Activated CD8-positive, alpha-beta memory T cell treated with anti-CD3 and anti-CD28 coated beads, Interleukin-2, amount 10 ng/mL, durations not matched to agents 7 days and 5 days (primary cell): Measurements from ENCODE around the gene CRYGB. TPM values are rescaled to one million over a fixed set of nuclear protein-coding genes. Genes with fewer than 3 reads are reported as not detected.

Experiments
- ATAC-seq: fragments of 150-1000 bp; cut with Tn5 transposase; one replicate; pipeline ENCODE4 v1.10.0; 2021; ENCODE audit warnings: moderate library complexity
- CTCF ChIA-PET: fragments of 350-600 bp; sonication (Branson Sonifier 250); formaldehyde crosslinking; loops from one replicate; lab custom pipeline; 2021; ENCODE audit warnings: antibody characterized with exemption; lab: Charles Lee
- DNase-seq: peaks from one replicate; pipeline ENCODE4 v3.0.0-alpha.2; 2020
- H3K27ac Mint-ChIP-seq: one replicate; pipeline ENCODE4 v1.8.0; 2021; ENCODE audit warnings: mild to moderate bottlenecking, mixed read lengths
- H3K27me3 Mint-ChIP-seq: one replicate; pipeline ENCODE4 v1.8.0; 2021; ENCODE audit warnings: mixed read lengths
- H3K36me3 Mint-ChIP-seq: one replicate; pipeline ENCODE4 v1.8.0; 2021; ENCODE audit warnings: mild to moderate bottlenecking, mixed read lengths
- H3K4me1 Mint-ChIP-seq: one replicate; pipeline ENCODE4 v1.8.0; 2021; ENCODE audit warnings: mixed read lengths
- H3K4me3 Mint-ChIP-seq: one replicate; pipeline ENCODE4 v1.8.0; 2021; ENCODE audit warnings: mild to moderate bottlenecking, moderate library complexity, mixed read lengths
- H3K9me3 Mint-ChIP-seq: one replicate; pipeline ENCODE4 v1.8.0; 2022; ENCODE audit warnings: low read depth, mixed read lengths
- total RNA-seq, 2 experiments: library from RNA; stranded (reverse); gene quantifications; one replicate each; pipeline ENCODE4 v1.2.3, GENCODE V29; 2021

Gene CRYGB
- total RNA-seq, 2 experiments from 2014 or later: not detected

- Mint-ChIP-seq H3K4me3 (no peak overlapping the region), H3K36me3 (no peaks in the 10 kb centered on the region), H3K27ac (no peak overlapping the region), H3K4me1 (peaks cover 3% of the 10 kb centered on the region), H3K27me3 (peaks cover 9% of the 10 kb centered on the region), H3K9me3 (no peaks in the 10 kb centered on the region)
- CTCF ChIA-PET: interaction anchor here (0.6 to 3.1 kb wide), 20 partner anchors 9 to 1360 kb away, joined by 3 to 32 read pairs (median 3); partner anchors contain the start of genes CRYGA, FZD5 and IDH1
- peak; percentile 68 for DNase-seq
- peak; percentile 98 for ATAC-seq
These were observed 29.3 kb upstream of the CRYGB start for GRCh38 chr2:208175069-208175839.

- H3K27me3 Mint-ChIP-seq: peaks cover 14% of the 10 kb centered on the region
- no peaks in the 10 kb centered on the region for H3K36me3 Mint-ChIP-seq
- ATAC-seq: no peak
- no peak overlapping the region for H3K27ac Mint-ChIP-seq
- DNase-seq: no peak
- H3K4me1 Mint-ChIP-seq: peaks cover 3% of the 10 kb centered on the region
- no peak overlapping the region for H3K4me3 Mint-ChIP-seq
- no peaks in the 10 kb centered on the region for H3K9me3 Mint-ChIP-seq
- CTCF ChIA-PET: interaction anchor here (1.7 to 3.1 kb wide), 3 partner anchors 18 to 80 kb away, joined by 6 to 32 read pairs (median 9); partner anchors contain the start of gene IDH1
These were observed 28.2 kb upstream of the CRYGB start for GRCh38 chr2:208174144-208174543.

- no peak overlapping the region for H3K4me3 Mint-ChIP-seq
- CTCF ChIA-PET: interaction anchor here (1.2 kb wide), 1 partner anchor 82 kb away, joined by 4 read pairs; no protein-coding TSS in a partner anchor
- no peaks in the 10 kb centered on the region for H3K36me3 Mint-ChIP-seq
- DNase-seq: no peak
- H3K4me1 Mint-ChIP-seq: peaks cover 3% of the 10 kb centered on the region
- peaks cover 18% of the 10 kb centered on the region for H3K27me3 Mint-ChIP-seq
- no peaks in the 10 kb centered on the region for H3K9me3 Mint-ChIP-seq
- no peak overlapping the region for H3K27ac Mint-ChIP-seq
- ATAC-seq: no peak
These were observed 26.2 kb upstream of the CRYGB start for GRCh38 chr2:208172125-208172524.

- Mint-ChIP-seq H3K4me1 (no peaks in the 10 kb centered on the region), H3K27me3 (peaks cover 31% of the 10 kb centered on the region), H3K4me3 (no peak overlapping the region), H3K27ac (no peak overlapping the region), H3K36me3 (no peaks in the 10 kb centered on the region), H3K9me3 (no peaks in the 10 kb centered on the region)
- DNase-seq (no peak), ATAC-seq (no peak)
- CTCF ChIA-PET: interaction anchor here (2.4 kb wide), 1 partner anchor 10 kb away, joined by 10 read pairs; no protein-coding TSS in a partner anchor
These were observed 19.2 kb upstream of the CRYGB start for GRCh38 chr2:208164951-208165755.

GRCh38 chr2:208163489-208163888, 17.5 kb upstream of the CRYGB start, which contains the start of gene CRYGA:
TSS of gene CRYGA (minus strand) at chr2:208163589. CDS start at chr2:208163556, 33 bp downstream.
- H3K4me3 Mint-ChIP-seq: no peak within 1 kb of the TSS
- no peaks in the 10 kb centered on the region for H3K4me1 Mint-ChIP-seq
- CTCF ChIA-PET: interaction anchor here (1.8 kb wide), 1 partner anchor 12 kb away, joined by 3 read pairs; no protein-coding TSS in a partner anchor
- ATAC-seq: no peak
- H3K9me3 Mint-ChIP-seq: no peaks in the 10 kb centered on the region
- peaks cover 23% of the 10 kb centered on the region for H3K27me3 Mint-ChIP-seq
- H3K36me3 Mint-ChIP-seq: no peaks in the 10 kb centered on the region
- no peak for DNase-seq
- no peak within 1 kb of the TSS for H3K27ac Mint-ChIP-seq

- Mint-ChIP-seq H3K27me3 (peaks cover 9% of the 10 kb centered on the region), H3K9me3 (no peaks in the 10 kb centered on the region), H3K4me1 (no peaks in the 10 kb centered on the region), H3K36me3 (no peaks in the 10 kb centered on the region), H3K4me3 (no peak overlapping the region), H3K27ac (no peak overlapping the region)
- CTCF ChIA-PET: interaction anchor here (0.7 to 1.1 kb wide), 2 partner anchors 19 to 55 kb away, joined by 3 to 9 read pairs; no protein-coding TSS in a partner anchor
- DNase-seq (no peak), ATAC-seq (no peak)
These were observed 10.5 kb upstream of the CRYGB start for GRCh38 chr2:208156439-208156838.

- Mint-ChIP-seq H3K4me3 (no peak overlapping the region), H3K9me3 (peaks cover 1% of the 10 kb centered on the region), H3K27ac (no peak overlapping the region), H3K4me1 (no peaks in the 10 kb centered on the region), H3K27me3 (peaks cover 9% of the 10 kb centered on the region), H3K36me3 (no peaks in the 10 kb centered on the region)
- DNase-seq (no peak), ATAC-seq (no peak)
- CTCF ChIA-PET: interaction anchor here (1.0 kb wide), 1 partner anchor 22 kb away, joined by 3 read pairs; no protein-coding TSS in a partner anchor
These were observed 7.2 kb upstream of the CRYGB start for GRCh38 chr2:208153156-208153555.

GRCh38 chr2:208150956-208151355, 5.0 kb upstream of the CRYGB start:
- no peaks in the 10 kb centered on the region for H3K4me1 Mint-ChIP-seq
- no peak for DNase-seq
- no peaks in the 10 kb centered on the region for H3K36me3 Mint-ChIP-seq
- ATAC-seq: no peak
- peaks cover 1% of the 10 kb centered on the region for H3K9me3 Mint-ChIP-seq
- peaks cover 9% of the 10 kb centered on the region for H3K27me3 Mint-ChIP-seq
- H3K4me3 Mint-ChIP-seq: no peak overlapping the region
- CTCF ChIA-PET: no interaction called here
- no peak overlapping the region for H3K27ac Mint-ChIP-seq

GRCh38 chr2:208150094-208150493, 4.1 kb upstream of the CRYGB start:
- no peaks in the 10 kb centered on the region for H3K36me3 Mint-ChIP-seq
- no peak overlapping the region for H3K4me3 Mint-ChIP-seq
- peaks cover 1% of the 10 kb centered on the region for H3K9me3 Mint-ChIP-seq
- peaks cover 9% of the 10 kb centered on the region for H3K27me3 Mint-ChIP-seq
- no peak overlapping the region for H3K27ac Mint-ChIP-seq
- CTCF ChIA-PET: no interaction called here
- ATAC-seq (no peak), DNase-seq (no peak)
- no peaks in the 10 kb centered on the region for H3K4me1 Mint-ChIP-seq

- CTCF ChIA-PET: no interaction called here
- peaks cover 9% of the 10 kb centered on the region for H3K27me3 Mint-ChIP-seq
- ATAC-seq: no peak
- H3K36me3 Mint-ChIP-seq: no peaks in the 10 kb centered on the region
- H3K4me3 Mint-ChIP-seq: no peak overlapping the region
- H3K27ac Mint-ChIP-seq: no peak overlapping the region
- peaks cover 1% of the 10 kb centered on the region for H3K9me3 Mint-ChIP-seq
- no peak for DNase-seq
- H3K4me1 Mint-ChIP-seq: no peaks in the 10 kb centered on the region
These were observed 2.8 kb upstream of the CRYGB start for GRCh38 chr2:208148803-208149202.

GRCh38 chr2:208147759-208148158, 1.8 kb upstream of the CRYGB start:
- Mint-ChIP-seq H3K36me3 (no peaks in the 10 kb centered on the region), H3K4me1 (no peaks in the 10 kb centered on the region), H3K4me3 (no peak overlapping the region), H3K27me3 (peaks cover 9% of the 10 kb centered on the region), H3K9me3 (peaks cover 1% of the 10 kb centered on the region), H3K27ac (no peak overlapping the region)
- CTCF ChIA-PET: no interaction called here
- ATAC-seq: no peak
- DNase-seq: no peak

GRCh38 chr2:208147008-208147407, 1.1 kb upstream of the CRYGB start:
- ATAC-seq (no peak), DNase-seq (no peak)
- Mint-ChIP-seq H3K9me3 (peaks cover 1% of the 10 kb centered on the region), H3K4me1 (no peaks in the 10 kb centered on the region), H3K4me3 (no peak overlapping the region), H3K36me3 (no peaks in the 10 kb centered on the region), H3K27me3 (peaks cover 5% of the 10 kb centered on the region), H3K27ac (no peak overlapping the region)
- CTCF ChIA-PET: no interaction called here
